Hematopoietic multipotent progenitor cell treated with erythropoietin and hydrocortisone succinate and interleukin-3 and kit ligand, for 6 days (in vitro differentiated cells): ENCODE measurements around the gene MAZ.
"Not testable (repeated sequence)": the region's sequence is repeated elsewhere in the genome, so short reads cannot be mapped to it uniquely, and the experiment has no call there.

Experiments
- DNase-seq: peaks from one replicate; pipeline ENCODE4 v3.0.0-alpha.2; 2015

MAZ gene

DNA sequence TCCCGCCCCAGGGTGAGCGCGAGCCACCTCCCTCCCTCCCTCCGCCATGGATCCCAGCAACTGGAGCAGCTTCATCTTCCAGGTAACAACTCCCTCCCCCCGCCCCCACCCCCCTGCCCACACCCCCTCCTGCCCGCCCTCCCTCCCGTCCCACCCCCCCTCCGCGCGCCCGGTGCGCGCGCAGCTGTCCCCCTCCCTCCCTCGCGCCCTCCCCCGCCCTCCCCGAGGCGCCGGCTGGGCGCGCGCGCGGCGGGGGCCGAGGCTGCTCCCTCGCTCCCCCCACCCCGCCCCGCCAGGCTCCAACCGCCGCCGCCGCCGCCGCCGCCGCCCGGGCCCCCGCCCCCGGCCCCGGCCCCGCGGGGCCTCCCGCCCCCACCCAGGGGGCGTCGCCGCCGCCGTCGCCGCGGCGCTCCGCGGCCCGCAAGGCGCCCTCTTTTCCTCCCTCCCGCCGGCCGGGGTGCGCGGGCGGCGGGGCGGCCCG is at the start of gene MAZ:
MAZ (plus strand) TSS at position 431 of the 481 bp plus-strand sequence. CDS start 173 bp downstream, outside the sequence.
- no peak for DNase-seq

DNA sequence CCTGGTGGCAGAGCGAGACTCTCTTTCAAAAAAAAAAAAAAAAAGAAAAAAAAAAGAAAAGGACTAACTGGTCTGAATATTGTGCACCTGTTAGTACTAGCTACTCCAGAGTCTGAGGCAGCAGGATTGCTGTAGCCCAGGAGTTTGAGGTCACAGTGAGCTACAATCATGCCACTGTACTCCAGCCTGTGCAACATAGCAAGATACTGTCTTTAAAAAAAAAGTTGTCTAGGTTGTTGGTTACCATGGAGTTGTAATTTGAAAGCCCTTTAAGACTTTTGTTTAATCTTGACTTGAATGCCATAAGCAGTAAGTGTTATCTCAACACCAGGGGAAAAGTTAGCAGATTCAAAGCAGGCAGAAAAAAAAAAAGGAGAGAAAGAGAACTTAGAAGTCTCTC is 49.7 kb upstream of the MAZ start:
- DNase-seq: peak; percentile 46

DNA sequence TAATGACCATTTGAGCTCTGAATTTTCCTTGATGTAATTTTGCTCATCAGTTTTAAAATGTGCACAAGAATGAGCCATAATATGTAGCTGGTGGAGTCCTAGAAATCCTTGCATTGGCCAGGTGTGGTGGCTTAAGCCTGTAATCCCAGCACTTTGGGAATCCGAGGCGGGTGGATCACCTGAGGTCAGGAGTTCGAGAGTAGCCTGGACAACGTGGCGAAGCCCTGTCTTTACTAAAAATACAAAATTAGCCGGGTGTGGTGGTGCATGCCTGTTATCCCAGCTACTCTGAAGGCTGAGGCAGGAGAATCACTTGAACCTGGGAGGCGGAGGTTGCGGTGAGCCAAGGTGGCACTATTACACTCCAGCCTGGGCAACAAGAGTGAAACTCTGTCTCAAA is 49.2 kb upstream of the MAZ start:
- DNase-seq: not testable (repeated sequence)

DNA sequence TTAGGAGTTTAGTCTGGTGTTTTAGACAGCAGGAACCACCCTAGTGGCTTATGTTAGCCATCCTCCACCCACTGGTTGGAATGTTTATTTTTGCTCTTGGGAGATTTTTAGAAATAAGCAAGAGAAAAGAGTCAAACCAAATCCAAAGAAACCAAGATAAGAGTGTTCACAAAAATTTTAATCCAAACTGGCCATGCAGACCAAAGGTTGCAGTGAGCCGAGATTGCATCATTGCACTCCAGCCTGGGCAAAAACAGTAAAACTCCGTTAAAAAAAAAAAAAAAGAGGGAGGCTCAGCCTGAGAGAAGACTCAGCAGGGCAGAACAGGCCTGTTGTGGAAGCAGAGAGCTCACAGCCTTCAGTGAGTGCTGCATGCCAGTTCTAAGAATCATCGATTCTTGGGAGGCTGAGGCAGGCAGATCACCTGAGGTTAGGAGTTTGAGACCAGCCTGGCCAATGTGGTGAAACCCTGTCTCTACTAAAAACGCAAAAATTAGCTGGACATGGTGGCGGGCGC is 48.3 kb upstream of the MAZ start:
- DNase-seq: no peak

DNA sequence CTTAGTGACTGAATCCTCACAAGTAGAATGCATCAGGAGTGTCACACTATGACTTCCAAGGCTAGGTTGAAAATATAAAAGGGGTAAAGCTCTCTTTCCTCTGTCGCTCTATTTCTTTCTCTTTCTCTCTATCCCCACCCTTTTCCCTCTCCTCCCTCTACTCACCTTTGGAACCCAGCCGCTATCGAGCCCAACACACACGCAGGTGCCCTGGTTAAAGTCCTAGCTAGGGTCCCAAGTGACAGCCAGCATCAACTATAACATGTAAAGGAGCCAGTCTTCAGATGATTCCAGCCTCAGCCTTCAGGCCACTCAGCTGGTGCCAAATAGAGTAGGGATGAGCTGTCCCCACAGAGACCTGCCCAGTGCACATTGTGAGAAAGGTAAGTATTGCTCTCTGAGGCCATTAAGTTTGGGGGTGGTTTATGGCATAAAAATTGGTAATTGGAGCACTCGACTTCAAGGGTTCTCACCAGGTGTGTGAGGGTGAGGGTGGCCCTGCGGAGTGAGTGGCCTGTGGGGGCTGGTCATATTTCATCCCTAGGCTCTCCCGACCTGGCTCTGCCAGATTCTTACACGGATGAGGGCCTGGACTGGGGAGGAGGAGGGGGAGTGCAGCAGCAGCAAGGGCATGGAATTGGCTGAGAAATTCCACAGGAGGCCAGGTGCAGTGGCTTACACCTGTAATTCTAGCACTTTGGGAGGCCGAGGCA is 45.6 kb upstream of the MAZ start:
- no peak for DNase-seq

DNA sequence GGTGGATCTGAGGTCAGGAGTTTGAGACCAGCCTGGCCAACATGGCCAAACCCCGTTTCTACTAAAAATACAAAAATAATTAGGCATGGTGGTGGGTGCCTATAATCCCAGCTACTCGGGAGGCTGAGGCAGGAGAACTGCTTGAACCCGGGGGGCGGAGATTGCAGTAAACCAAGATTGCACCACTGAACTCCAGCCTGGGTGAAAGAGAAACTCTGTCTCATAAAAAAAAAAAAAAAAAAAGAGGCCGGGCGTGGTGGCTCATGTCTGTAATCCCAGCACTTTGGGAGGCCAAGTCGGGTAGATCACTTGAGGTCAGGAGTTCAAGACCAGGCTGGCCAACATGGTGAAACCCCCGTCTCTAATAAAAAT is 45.1 kb upstream of the MAZ start:
- DNase-seq: not testable (repeated sequence)

DNA sequence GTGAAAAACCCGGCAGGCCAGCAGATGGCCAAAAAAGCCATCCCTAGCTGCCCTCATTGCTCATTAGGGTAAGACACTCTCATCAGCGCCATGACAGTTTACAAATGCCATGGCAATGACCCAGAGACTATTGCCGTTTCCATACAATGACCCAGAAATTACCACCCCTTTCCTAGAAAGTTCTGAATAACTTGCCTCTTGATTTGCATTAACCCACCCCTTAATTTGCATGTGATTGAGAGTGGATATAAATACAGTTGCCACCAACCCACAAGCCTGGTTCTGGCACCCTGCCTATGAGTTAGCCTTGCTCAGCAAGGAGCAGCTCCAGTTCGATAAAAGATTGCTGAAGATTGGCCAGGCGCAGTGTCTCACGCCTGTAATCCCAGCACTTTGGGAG is 44.4 kb upstream of the MAZ start:
- DNase-seq: peak; percentile 47

DNA sequence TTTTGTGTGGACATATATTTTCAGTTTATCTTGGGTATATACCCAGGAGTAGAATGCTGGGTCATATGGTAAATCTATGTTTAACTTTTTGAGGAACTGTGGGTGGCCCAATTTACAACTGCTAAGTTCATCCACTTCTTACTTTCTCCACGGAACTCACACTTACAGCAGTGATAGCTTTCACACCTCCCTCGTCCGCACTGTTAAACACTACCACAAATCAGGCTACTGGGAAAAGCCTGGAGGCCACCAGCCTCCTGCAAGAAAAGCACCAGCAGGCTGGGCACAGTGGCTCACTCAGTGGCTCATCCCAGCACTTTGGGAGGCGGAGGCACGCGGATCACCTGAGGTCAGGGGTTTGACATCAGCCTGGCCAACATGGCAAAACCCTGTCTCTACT is 43.0 kb upstream of the MAZ start:
- no peak for DNase-seq

DNA sequence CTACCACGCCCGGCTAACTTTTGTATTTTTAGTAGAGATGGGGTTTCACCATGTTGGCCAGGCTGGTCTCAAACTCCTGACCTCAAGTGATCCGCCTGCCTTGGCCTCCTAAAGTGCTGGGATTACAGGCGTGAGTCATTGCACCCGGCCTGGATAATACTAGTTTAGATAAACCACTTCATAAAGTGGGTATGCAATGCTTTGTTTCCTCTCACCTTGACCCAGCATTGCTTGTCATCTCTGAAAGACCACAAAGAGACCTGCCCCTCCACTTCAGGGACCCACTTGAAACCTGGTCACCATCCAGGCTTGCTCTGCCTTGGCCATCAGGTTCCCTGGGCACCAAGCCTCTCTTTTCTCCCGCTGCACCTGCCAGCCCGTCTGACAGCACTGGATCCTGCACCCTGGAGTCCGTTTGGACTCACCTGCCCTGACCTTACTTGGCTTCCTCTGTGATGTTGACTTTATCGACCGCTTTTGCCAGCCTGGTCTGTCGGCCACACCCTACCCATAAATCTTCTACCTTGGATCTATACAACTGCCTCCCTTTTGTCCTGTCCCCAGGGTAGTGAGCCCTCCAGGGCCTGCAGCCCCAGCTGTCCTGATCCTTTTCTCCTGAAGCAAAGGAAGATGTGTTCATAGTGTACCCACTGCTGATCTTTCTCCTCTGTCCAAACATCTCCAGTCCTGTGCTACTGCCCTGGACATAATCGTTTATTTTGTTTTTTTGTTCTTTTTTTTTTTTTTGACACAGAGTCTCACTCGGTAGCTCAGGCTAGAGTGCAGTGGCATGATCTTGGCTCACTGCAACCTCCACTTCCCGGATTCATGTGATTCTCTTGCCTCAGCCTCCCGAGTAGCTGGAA is 40.9 kb upstream of the MAZ start:
- no peak for DNase-seq

DNA sequence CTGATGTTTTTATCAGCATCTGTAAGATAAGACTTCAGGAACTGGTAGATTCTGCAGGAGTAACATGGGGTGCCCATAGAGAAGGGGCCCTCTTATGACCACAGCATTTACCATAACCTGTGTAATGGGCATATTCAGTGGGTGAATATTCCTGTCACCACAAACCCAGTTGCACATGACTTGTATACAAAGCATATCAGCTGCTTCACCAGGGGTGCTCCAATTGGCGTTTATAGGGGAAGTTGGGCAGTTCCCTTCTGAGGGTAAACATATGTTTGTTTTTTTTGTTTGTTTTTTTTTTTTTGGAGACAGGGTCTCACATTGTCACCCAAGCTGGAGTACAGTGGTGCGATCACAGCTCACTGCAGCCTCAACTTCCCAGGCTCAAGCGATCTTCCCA is 39.8 kb upstream of the MAZ start:
- no peak for DNase-seq

DNA sequence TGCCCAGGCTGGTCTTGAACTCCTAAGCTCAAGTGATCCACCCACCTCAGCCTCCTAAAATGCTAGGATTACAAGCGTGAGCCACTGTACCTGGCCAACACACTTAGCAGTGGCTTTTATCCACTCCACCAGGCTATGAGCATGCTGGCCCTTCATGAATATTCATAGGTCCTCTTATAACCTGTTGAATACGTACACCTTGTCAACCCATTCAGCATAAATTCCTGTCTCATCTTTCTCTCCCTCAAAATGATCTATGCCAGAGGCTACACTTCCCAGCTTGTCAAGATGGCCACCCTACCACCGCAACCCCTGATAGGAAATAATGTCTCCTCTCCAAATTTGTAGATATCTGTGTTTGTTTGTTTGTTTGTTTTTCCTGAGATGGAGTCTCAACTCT is 39.3 kb upstream of the MAZ start:
- no peak for DNase-seq

DNA sequence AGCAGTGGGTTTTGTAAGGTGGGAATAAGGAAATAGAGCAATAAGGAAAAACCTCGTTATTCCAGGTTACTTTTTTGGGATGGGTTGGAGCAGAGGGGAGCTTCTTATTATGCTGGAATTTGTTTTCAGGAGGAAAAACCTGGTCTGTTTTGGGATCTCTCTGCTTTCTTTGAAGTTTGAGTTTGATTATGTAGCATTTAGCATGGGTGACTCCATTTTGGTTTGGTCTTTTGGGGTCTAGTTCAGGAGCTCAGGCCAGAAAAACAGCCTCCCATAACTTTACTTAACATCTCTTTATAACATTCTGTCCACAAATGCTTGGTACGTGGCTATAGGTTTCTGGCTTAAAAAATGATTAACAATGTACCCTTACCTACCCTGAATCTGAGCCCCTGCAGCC is 36.8 kb upstream of the MAZ start:
- DNase-seq: no peak

DNA sequence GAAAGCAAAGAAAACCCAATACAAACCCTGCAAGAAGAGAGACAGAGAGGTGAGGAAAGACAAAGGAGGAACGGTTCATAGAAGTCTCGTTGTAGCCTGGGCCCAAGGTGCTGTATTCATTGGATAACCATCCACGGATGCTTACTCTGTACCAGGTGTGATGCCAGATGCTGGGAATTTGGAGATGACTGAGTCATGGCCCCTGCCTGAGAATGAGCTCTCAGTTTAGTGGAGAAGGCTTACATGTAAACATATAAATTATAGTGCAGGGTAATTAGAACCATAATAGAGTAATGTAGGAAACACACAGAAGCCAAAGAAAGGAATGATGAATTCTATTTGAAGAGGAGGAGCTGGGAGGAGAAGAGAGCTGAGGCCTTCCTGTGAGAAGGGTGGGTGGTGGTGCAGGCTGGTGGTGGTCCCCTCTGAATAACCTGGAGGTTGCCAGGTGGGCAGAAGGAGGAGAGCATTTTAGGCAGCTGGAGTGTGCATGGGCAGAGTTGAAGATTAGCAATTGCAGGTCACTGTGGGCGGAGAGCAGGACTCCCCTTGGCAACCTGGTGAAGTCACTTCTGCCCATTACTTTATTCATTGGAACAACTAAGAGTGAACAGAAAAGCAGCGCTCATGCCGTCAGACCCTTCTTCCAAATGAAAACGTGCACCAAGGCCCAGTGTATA is 35.9 kb upstream of the MAZ start:
- DNase-seq: no peak

DNA sequence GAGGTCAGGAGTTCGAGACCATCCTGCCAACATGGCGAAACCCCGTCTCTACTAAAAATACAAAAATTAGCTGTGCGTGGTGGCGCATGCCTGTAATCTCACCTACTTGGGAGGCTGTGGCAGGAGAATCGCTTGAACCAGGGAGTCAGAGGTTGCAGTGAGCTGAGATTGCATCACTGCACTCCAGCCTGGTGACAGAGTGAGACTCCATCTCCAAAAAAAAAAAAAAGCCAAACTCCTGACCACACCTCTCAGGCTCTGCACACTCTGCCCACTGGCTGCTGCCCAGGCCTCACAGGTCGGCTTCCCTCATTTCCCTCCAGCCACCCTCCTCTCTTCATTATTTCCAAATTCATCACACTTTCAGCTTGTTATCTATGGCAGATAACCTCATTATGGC is 34.0 kb upstream of the MAZ start:
- peak; percentile 33 for DNase-seq

DNA sequence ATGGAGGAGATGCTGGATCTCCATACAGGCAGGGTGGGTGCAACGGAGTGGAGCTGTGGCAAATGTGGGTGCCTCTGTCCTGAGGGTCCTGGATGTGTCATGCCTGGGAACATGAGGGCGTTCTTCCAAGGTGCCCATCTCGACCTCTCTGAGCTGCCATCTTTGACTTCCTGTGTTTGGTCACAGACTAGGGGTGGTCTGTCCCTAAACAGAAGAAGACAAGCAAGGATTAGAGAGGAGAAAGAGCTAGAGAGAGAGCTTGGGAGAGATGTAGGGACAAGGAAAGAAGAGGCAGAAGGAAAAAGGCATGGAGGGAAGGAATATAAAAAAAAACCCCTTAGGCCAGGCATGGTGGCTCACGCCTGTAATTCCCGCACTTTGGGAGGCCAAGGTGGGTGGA is 31.6 kb upstream of the MAZ start:
- no peak for DNase-seq

DNA sequence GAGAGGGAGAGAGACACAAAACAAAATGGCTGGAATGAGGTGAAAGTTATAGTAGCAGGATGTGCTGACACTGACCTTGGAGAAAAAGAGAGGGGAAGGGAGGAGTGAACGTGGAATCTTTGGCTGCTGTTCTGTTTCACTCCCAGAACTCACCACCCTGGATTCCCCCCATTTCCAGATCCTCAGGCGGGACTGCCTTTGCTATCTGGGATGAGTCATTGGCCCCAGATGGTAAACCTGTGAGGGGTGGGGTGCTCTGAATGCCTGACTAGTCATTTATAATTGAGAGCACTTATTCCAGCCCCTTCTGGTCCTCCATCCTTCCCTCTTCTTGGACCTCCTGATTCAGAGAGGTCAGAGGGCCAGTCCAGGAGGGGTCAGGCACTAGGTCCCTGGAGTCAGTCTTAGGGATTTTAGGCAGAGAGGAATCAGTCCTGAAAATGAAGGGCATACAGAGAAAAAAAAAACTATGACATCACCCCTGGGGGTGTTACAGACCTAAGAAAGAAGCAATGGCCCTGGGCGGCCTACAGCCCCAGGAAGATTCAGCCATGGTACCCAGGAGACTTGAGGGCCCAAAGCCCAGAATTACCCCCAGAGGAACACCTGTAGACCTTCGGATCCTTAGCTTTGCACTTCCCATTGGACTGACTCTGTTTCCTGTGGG is 30.5 kb upstream of the MAZ start:
- DNase-seq: no peak

DNA sequence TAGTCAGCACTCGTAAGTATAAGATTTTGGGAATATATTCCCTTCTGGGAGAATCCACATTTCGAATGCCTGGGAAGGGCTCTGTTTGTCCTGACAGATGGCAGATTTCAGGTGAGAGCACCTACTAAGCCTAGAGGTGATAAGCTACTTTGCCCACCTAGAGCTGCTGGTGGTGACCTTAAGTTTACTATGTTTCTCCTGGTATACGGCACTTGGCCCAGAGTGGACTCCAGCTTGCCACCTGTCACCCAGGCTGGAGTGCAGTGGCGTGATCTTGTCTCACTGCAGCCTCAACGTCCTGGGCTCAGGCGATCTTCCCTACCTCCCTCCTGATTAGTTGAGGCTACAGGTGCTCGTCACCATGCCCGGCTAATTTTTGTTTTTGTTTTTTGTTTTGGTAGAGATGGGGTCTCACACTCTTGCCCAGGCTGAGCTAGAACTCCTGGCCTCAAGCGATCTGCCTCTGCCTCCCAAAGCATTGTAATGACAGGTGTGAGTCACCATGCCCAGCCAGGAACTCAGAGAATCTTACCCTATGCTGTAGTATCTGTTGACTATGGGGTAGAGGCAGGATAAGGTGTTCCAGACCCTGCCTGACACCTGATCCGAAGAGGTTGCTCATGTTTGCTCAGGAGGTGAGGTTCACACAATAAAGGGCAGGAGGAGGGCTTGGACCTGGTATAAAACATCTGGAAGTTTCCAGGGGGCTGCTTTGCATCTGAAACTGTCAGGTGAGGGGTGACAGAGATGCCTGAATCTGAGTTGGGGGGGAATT is 28.6 kb upstream of the MAZ start, which contains the start of gene ZG16:
ZG16 (plus strand) TSS at position 681 of the 775 bp plus-strand sequence. CDS start 1,011 bp downstream, outside the sequence.
- no peak for DNase-seq

DNA sequence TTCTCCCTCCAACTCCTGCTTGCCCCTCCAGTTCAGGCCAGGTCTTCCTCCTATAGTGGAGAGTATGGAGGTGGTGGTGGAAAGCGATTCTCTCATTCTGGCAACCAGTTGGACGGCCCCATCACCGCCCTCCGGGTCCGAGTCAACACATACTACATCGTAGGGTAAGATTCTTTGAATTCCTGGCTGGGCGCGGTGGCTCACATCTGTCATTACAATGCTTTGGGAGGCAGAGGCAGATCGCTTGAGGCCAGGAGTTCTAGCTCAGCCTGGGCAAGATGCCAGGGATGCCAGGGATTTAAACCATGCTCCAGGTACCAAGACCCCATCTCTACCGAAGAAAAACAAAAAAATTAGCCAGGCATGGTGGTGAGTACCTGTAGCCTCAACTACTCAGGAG is 26.9 kb upstream of the MAZ start:
- DNase-seq: no peak

DNA sequence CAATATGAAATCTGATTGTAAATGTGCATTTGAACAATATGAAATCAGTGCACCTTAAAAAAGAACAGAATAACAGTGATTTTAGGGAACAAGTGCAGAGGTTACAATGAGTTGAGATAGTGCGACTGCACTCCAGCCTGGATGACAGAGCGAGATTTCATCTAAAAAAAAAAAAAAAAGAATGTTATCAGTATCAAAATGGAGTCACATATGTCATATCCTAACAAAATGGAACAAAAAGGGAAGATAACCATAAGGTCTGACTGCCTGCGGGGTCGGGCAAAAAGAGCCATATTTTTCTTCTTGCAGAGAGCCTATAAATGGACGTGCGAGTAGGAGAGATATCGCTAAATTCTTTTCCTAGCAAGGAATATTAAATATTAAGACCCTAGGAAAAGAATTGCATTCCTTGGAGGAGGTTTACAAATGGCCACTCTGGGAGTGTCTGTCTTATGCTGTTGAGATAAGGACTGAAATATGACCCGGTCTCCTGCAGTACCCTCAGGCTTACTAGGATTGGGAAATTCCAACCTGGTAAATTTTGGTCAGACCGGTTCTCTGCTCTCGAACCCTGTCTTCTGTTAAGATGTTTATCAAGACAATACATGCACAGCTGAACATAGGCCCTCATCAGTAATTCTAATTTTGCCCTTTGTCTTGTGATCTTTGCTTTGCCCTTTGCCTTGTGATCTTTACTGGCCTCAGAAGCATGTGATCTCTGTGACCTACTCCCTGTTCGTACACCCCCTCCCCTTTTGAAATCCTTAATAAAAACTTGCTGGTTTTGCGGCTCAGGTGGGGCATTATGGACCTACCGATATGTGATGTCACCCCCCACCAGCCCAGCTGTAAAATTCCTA is 23.0 kb upstream of the MAZ start:
- DNase-seq: not testable (repeated sequence)

DNA sequence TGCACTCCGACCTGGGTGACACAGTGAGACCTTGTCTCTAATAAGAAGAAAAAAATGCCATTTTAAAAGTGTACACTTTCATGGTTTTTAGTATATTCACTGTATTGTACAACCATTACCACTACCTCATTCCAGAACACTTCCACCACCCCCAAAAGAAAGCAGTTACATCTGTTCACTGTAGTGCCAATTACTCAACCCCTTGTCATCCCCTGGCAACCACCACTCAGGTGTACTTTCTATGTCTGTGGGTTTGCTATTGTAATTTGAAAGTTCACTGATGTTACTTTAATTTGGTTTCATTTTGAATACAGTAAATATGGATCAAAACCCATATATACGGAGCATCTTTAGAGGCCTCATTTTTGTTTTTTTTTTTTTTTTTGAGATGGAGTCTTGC is 22.2 kb upstream of the MAZ start:
- no peak for DNase-seq
